Upper lobe of right lung (tissue), 1 donor: ENCODE results near the gene CAB39L. TPM values are rescaled to one million over a fixed set of nuclear protein-coding genes. Genes with fewer than 3 reads are reported as not detected.

Source experiments
- ATAC-seq: fragments of 200-7000 bp; cut with Tn5 transposase; one replicate; pipeline ENCODE4 v1.9.1; 2020; ENCODE audit warnings: mild to moderate bottlenecking, moderate library complexity
- DNase-seq: peaks from one replicate; pipeline ENCODE4 v3.0.0-alpha.2; 2020
- H3K27ac ChIP-seq: fragments of 200-600 bp; one replicate; pipeline ENCODE4 v1.8.0; 2022
- H3K27me3 ChIP-seq: fragments of 200-600 bp; one replicate; pipeline ENCODE4 v1.8.0; 2022; ENCODE audit warnings: mild to moderate bottlenecking
- H3K36me3 ChIP-seq: fragments of 200-600 bp; one replicate; pipeline ENCODE4 v1.8.0; 2022
- H3K4me1 ChIP-seq: fragments of 200-600 bp; one replicate; pipeline ENCODE4 v1.8.0; 2022
- H3K4me3 ChIP-seq: fragments of 200-600 bp; one replicate; pipeline ENCODE4 v1.8.0; 2022; ENCODE audit warnings: mild to moderate bottlenecking
- H3K9me3 ChIP-seq: fragments of 200-600 bp; one replicate; pipeline ENCODE4 v1.8.0; 2022
- intact Hi-C: fragments of 100-400 bp; cut with DNase I; formaldehyde crosslinking; loops from one replicate; pipeline ENCODE4 v1.11.0; 2022
- total RNA-seq: library from RNA; stranded (reverse); fragmentation: NEBNext Ultra II Directional; extraction: Animal tissue kit (Norgen Biotek cat#: 25700); gene quantifications from one replicate; pipeline ENCODE4 v1.2.1, GENCODE V29; 2021
- TF ChIP-seq, protein P1 (sequence below): fragments of 200-600 bp; IDR thresholded peaks from one replicate; pipeline ENCODE4 v1.8.0; 2022; ENCODE audit warnings: antibody characterized with exemption
- donor health status: DM: no; HTN: yes; CAD: no; lungs with severe emphysema.

Gene CAB39L
- total RNA-seq, 1 donor from 2014 or later, result 18.0 TPM

DNA sequence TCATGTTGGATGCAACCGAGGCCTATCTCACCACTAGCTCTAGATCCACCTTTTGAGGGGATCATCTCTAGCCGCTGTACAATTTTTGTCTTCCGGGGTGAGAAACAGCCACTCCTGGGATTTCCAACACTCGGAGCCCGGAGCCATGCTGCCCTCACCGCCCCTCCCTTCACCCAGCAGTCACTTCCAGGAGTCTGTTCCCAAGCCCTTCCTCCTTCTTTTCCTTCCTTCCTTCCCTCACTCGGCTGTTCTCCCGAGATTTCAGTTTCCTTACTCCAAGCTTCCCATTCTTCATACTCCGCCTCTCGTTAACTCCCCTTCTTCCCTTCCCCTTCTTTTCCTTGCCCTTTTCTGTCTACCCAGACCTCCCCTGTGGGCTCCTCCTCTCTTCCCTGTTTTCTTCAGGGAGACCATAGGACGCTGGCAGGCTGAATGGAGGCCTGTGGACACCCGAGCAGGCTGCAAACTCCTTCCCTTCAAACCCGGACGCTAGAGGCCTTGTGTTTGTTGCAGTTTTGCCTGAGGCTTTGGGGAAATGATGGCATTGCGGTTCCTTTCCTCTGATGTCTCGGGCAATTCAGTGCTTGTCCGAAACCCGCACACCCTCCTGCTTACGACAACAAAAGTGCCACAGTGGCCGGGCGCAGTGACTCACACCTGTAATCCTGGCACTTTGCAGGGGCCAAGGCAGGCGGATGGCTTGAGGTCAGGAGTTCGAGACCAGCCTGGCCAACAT, 96.0 kb downstream of the CAB39L start:
- intact Hi-C loops, result no loop called here

DNA sequence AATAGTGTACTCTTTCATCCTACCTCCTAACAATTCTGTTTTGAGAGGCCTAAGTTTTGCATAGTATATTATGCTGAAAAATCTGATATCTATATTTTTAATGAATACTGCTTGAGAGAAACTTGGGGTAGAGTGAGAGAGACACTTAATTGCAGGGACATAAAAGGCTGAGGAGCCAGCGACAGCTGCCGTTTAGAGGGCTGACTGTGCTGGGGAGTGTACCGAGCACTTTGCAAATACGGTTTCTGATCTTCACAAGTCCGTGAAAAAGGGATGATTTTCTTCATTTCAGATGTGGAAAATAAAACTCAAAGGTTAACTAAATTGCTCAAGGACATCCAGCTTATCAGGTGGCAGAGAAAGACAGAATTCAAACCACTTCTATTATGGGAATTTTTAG, 97.4 kb downstream of the CAB39L start:
- H3K27ac ChIP-seq, result no peak overlapping the region
- no peaks in the 10 kb centered on the region for H3K9me3 ChIP-seq
- H3K36me3 ChIP-seq, result peaks cover 6% of the 10 kb centered on the region
- intact Hi-C loops, result no loop called here
- no peaks in the 10 kb centered on the region for H3K27me3 ChIP-seq
- no peak for DNase-seq
- H3K4me1 ChIP-seq, result no peaks in the 10 kb centered on the region
- ATAC-seq, result no peak
- H3K4me3 ChIP-seq, result no peak overlapping the region
- TF ChIP-seq, protein P1, sequence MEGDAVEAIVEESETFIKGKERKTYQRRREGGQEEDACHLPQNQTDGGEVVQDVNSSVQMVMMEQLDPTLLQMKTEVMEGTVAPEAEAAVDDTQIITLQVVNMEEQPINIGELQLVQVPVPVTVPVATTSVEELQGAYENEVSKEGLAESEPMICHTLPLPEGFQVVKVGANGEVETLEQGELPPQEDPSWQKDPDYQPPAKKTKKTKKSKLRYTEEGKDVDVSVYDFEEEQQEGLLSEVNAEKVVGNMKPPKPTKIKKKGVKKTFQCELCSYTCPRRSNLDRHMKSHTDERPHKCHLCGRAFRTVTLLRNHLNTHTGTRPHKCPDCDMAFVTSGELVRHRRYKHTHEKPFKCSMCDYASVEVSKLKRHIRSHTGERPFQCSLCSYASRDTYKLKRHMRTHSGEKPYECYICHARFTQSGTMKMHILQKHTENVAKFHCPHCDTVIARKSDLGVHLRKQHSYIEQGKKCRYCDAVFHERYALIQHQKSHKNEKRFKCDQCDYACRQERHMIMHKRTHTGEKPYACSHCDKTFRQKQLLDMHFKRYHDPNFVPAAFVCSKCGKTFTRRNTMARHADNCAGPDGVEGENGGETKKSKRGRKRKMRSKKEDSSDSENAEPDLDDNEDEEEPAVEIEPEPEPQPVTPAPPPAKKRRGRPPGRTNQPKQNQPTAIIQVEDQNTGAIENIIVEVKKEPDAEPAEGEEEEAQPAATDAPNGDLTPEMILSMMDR, result no peak

More for the DNA sequence above, 96.0 kb downstream of the CAB39L start:
- no peak for ATAC-seq
- Histone ChIP-seq H3K27ac (no peak overlapping the region), H3K27me3 (no peaks in the 10 kb centered on the region), H3K4me1 (no peaks in the 10 kb centered on the region), H3K9me3 (no peaks in the 10 kb centered on the region), H3K4me3 (no peak overlapping the region), H3K36me3 (peaks cover 6% of the 10 kb centered on the region)
- TF ChIP-seq, protein P1, result no peak
- DNase-seq, result no peak

GRCh38 chr13:49343731-49344130, 100.1 kb downstream of the CAB39L start:
- intact Hi-C loops, result no loop called here

DNA sequence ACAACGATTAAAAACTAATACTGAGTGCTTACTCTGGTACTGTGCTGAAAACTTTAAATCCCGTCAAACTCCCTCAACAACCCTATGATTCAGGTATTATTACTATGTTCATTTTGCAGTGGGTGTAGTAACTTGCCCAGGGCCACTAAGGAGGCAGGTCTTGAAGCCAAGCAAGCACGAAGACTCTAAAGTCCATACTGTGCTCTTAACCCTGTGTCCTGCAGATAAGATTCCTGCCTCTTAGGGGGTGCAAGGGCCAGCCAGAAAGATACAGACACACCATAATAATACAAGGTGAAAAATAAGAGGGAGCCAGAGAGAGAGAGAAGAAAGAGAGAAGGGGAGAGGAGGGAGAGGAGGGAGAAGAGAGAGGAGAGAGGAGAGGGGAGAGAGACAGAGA, 100.6 kb downstream of the CAB39L start:
- intact Hi-C loops, result no loop called here
- Histone ChIP-seq H3K36me3 (peaks cover 6% of the 10 kb centered on the region), H3K27me3 (no peaks in the 10 kb centered on the region), H3K27ac (no peak overlapping the region), H3K9me3 (no peaks in the 10 kb centered on the region), H3K4me1 (no peaks in the 10 kb centered on the region), H3K4me3 (no peak overlapping the region)
- TF ChIP-seq, protein P1, result no peak
- DNase-seq (no peak), ATAC-seq (no peak)

More at GRCh38 chr13:49343731-49344130, 100.1 kb downstream of the CAB39L start:
- Histone ChIP-seq H3K9me3 (no peaks in the 10 kb centered on the region), H3K27ac (no peak overlapping the region), H3K27me3 (no peaks in the 10 kb centered on the region), H3K4me3 (no peak overlapping the region), H3K36me3 (peaks cover 6% of the 10 kb centered on the region), H3K4me1 (no peaks in the 10 kb centered on the region)
- DNase-seq (no peak), ATAC-seq (no peak)
- TF ChIP-seq, protein P1, result no peak

DNA sequence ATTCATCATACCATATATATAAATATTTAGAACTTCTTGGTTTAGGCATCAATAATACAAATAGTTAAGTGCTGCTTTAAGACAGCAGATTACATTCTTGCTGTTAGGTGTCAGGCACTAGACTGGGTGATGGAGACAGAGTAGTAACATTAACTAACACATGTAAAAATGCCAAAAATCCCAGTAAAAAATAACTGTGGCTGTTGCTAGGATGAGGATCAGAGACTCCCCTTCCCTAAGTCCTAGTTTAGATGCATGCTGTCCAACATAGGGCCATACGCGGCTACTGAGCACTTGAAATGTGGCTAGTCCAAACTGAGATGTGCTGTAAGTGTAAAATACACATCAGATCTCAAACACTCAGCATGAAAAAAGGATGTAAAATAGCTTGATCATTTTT, 101.4 kb downstream of the CAB39L start:
- intact Hi-C loops, result no loop called here
- peaks cover 6% of the 10 kb centered on the region for H3K36me3 ChIP-seq

More for the DNA sequence above, 101.4 kb downstream of the CAB39L start:
- H3K27me3 ChIP-seq, result no peaks in the 10 kb centered on the region
- no peak overlapping the region for H3K4me3 ChIP-seq
- no peak for DNase-seq
- no peak overlapping the region for H3K27ac ChIP-seq
- no peaks in the 10 kb centered on the region for H3K9me3 ChIP-seq
- TF ChIP-seq, protein P1, result no peak
- no peaks in the 10 kb centered on the region for H3K4me1 ChIP-seq
- ATAC-seq, result no peak
